ENCODE measurements around the gene RBMX.
"Not testable (repeated sequence)": the region's sequence is repeated elsewhere in the genome, so short reads cannot be mapped to it uniquely, and the experiment has no call there.

Gene RBMX

GRCh38 chrX:136878423-136878822 is 2.1 kb downstream of the RBMX start:
- no peak overlapping the region for H3K27ac ChIP-seq
- TF ChIP-seq CTCF (conservative IDR thresholded peaks at IDR 0.05; ENCODE audit: low read depth) = no peak
- CTCF ChIA-PET = no interaction called here
- POLR2A ChIA-PET (ENCODE audit: low non-redundant PET) = no interaction called here
- DNase-seq (ENCODE audit: low spot score) = no peak

- DNase-seq (ENCODE audit: low spot score); POLR2A ChIA-PET (ENCODE audit: low non-redundant PET); H3K27ac ChIP-seq; CTCF ChIA-PET: not testable (repeated sequence)
Measured at GRCh38 chrX:136874114-136874513, 6.4 kb downstream of the RBMX start.

- DNase-seq (ENCODE audit: low spot score); CTCF ChIA-PET; POLR2A ChIA-PET (ENCODE audit: low non-redundant PET): not testable (repeated sequence)
Measured at GRCh38 chrX:136873210-136873609, 7.3 kb downstream of the RBMX start.

GRCh38 chrX:136872091-136872700 is 8.3 kb downstream of the RBMX start:
- TF ChIP-seq CTCF (conservative IDR thresholded peaks at IDR 0.05; ENCODE audit: low read depth) = no peak
- H3K27ac ChIP-seq = no peak overlapping the region
- POLR2A ChIA-PET (ENCODE audit: low non-redundant PET) = no interaction called here
- no peak for DNase-seq (ENCODE audit: low spot score)
- CTCF ChIA-PET = no interaction called here

More at GRCh38 chrX:136873210-136873609, 7.3 kb downstream of the RBMX start:
- not testable (repeated sequence) for H3K27ac ChIP-seq

- TF ChIP-seq CTCF (conservative IDR thresholded peaks at IDR 0.05; ENCODE audit: low read depth) = no peak
- H3K27ac ChIP-seq = no peak overlapping the region
- no peak for DNase-seq (ENCODE audit: low spot score)
- ChIA-PET CTCF (no interaction called here), POLR2A (ENCODE audit: low non-redundant PET) (no interaction called here)
Measured at GRCh38 chrX:136870064-136870463, 10.5 kb downstream of the RBMX start.

- CTCF ChIA-PET = no interaction called here
- no peak for TF ChIP-seq CTCF (conservative IDR thresholded peaks at IDR 0.05; ENCODE audit: low read depth)
- POLR2A ChIA-PET (ENCODE audit: low non-redundant PET) = no interaction called here
- DNase-seq (ENCODE audit: low spot score) = no peak
- no peak overlapping the region for H3K27ac ChIP-seq
Measured at GRCh38 chrX:136868283-136869055, 12.1 kb downstream of the RBMX start.

- CTCF ChIA-PET = no interaction called here
- TF ChIP-seq CTCF (conservative IDR thresholded peaks at IDR 0.05; ENCODE audit: low read depth) = no peak
- DNase-seq (ENCODE audit: low spot score) = no peak
- no peak overlapping the region for H3K27ac ChIP-seq
- POLR2A ChIA-PET (ENCODE audit: low non-redundant PET) = no interaction called here
Measured at GRCh38 chrX:136867518-136867917, 13.0 kb downstream of the RBMX start.

Measured in RWPE1 (cell line).